ENCODE results near the gene ERO1A. TPM values are rescaled to one million over a fixed set of nuclear protein-coding genes. Genes with fewer than 3 reads are reported as not detected.

ERO1A gene
- total and polyA plus RNA-seq, 4 donors = 16.5 to 42.3 (median 20.0) TPM

DNA sequence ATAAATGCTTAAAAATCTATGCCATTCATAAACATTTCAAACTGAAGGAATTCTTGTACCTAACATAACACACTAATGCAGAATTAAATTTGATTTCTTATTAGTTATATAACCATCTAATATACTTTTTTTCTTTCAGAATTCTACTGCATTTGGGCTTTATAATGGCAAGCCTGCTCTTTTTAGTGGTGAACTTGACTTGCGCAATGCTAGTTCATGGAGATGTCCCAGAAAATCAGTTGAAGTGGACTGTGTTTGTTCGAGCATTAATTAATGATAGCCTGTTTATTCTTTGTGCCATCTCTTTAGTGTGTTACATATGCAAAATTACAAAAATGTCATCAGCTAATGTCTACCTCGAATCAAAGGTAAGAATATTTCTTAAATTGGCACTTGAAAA lies 95.4 kb downstream of the ERO1A start:
- no peak for DNase-seq (ENCODE audit: low spot score)
- no peak for TF ChIP-seq RAD21 (IDR thresholded peaks at IDR 0.05)
- TF ChIP-seq GABPA (IDR thresholded peaks at IDR 0.05 in 1 of 2, conservative IDR thresholded peaks at IDR 0.05 in 1 of 2) = no peak
- TF ChIP-seq, protein P1, sequence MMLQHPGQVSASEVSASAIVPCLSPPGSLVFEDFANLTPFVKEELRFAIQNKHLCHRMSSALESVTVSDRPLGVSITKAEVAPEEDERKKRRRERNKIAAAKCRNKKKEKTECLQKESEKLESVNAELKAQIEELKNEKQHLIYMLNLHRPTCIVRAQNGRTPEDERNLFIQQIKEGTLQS (IDR thresholded peaks at IDR 0.05) = no peak
- TF ChIP-seq RXRA (IDR thresholded peaks at IDR 0.05) = no peak
- no peak for TF ChIP-seq TAF1 (conservative IDR thresholded peaks at IDR 0.05)
- no peak for TF ChIP-seq JUND (IDR thresholded peaks at IDR 0.05)
- Histone ChIP-seq H3K27me3 (ENCODE audit: control insufficient read depth in 4 of 4, insufficient read depth in 4 of 4, low read length in 3 of 4) (no peaks in the 10 kb centered on the region), H3K4me3 (ENCODE audit: low read depth in 1 of 3, low read length in 3 of 3) (no peak overlapping the region), H3K9ac (ENCODE audit: low read depth in 1 of 2, low read length in 2 of 2) (no peak overlapping the region), H3K9me3 (ENCODE audit: control insufficient read depth in 4 of 4, low read length in 3 of 4) (peaks cover 0 to 3% (median 2%) of the 10 kb centered on the region in 4 donors), H3K27ac (ENCODE audit: low read depth in 1 of 2, low read length in 2 of 2) (no peak overlapping the region), H3K4me1 (ENCODE audit: control insufficient read depth in 4 of 4, insufficient read depth in 4 of 4, low read length in 3 of 4) (no peaks in the 10 kb centered on the region), H3K36me3 (ENCODE audit: control insufficient read depth in 4 of 4, insufficient read depth in 3 of 4, low read depth in 1 of 4, low read length in 3 of 4) (no peaks in the 10 kb centered on the region)
- 81% methylated on average over 3 of the region's 3 CpGs for WGBS

GRCh38 chr14:52598568-52598967 lies 96.8 kb downstream of the ERO1A start:
- H3K27me3 ChIP-seq (ENCODE audit: control insufficient read depth in 4 of 4, insufficient read depth in 4 of 4, low read length in 3 of 4) = no peaks in the 10 kb centered on the region
- 96% methylated on average over 1 of the region's 1 CpG for WGBS

More at GRCh38 chr14:52598568-52598967, 96.8 kb downstream of the ERO1A start:
- H3K9ac ChIP-seq (ENCODE audit: low read depth in 1 of 2, low read length in 2 of 2) = no peak overlapping the region
- no peak for DNase-seq (ENCODE audit: low spot score)
- H3K4me1 ChIP-seq (ENCODE audit: control insufficient read depth in 4 of 4, insufficient read depth in 4 of 4, low read length in 3 of 4) = no peaks in the 10 kb centered on the region
- TF ChIP-seq FOXA2 (IDR thresholded peaks at IDR 0.05) = no peak
- no peak for TF ChIP-seq YY1 (IDR thresholded peaks at IDR 0.05)
- no peak for TF ChIP-seq RXRA (IDR thresholded peaks at IDR 0.05)
- TF ChIP-seq TAF1 (conservative IDR thresholded peaks at IDR 0.05) = no peak
- TF ChIP-seq GABPA (IDR thresholded peaks at IDR 0.05 in 1 of 2, conservative IDR thresholded peaks at IDR 0.05 in 1 of 2) = no peak
- TF ChIP-seq SP1 (IDR thresholded peaks at IDR 0.05) = no peak
- TF ChIP-seq CTCF (IDR thresholded peaks at IDR 0.05; ENCODE audit: low read depth, low read length, missing input control) = no peak
- no peak for TF ChIP-seq HNF4A (conservative IDR thresholded peaks at IDR 0.05)
- no peak for TF ChIP-seq FOXA1 (IDR thresholded peaks at IDR 0.05)
- TF ChIP-seq JUND (IDR thresholded peaks at IDR 0.05) = no peak
- no peak for TF ChIP-seq REST (IDR thresholded peaks at IDR 0.05)
- TF ChIP-seq, protein P1 (IDR thresholded peaks at IDR 0.05) = no peak
- TF ChIP-seq EGR1 (IDR thresholded peaks at IDR 0.05; ENCODE audit: low read depth in 2 of 2) = no peak
- TF ChIP-seq RAD21 (IDR thresholded peaks at IDR 0.05) = no peak
- TF ChIP-seq HNF4G (IDR thresholded peaks at IDR 0.05) = no peak
- TF ChIP-seq, protein P2, sequence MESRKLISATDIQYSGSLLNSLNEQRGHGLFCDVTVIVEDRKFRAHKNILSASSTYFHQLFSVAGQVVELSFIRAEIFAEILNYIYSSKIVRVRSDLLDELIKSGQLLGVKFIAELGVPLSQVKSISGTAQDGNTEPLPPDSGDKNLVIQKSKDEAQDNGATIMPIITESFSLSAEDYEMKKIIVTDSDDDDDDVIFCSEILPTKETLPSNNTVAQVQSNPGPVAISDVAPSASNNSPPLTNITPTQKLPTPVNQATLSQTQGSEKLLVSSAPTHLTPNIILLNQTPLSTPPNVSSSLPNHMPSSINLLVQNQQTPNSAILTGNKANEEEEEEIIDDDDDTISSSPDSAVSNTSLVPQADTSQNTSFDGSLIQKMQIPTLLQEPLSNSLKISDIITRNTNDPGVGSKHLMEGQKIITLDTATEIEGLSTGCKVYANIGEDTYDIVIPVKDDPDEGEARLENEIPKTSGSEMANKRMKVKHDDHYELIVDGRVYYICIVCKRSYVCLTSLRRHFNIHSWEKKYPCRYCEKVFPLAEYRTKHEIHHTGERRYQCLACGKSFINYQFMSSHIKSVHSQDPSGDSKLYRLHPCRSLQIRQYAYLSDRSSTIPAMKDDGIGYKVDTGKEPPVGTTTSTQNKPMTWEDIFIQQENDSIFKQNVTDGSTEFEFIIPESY (IDR thresholded peaks at IDR 0.05) = no peak
- no peak for TF ChIP-seq MAX (IDR thresholded peaks at IDR 0.05)
- no peak for TF ChIP-seq NR2F2 (IDR thresholded peaks at IDR 0.05)
- no peak overlapping the region for H3K4me3 ChIP-seq (ENCODE audit: low read depth in 1 of 3, low read length in 3 of 3)
- H3K9me3 ChIP-seq (ENCODE audit: control insufficient read depth in 4 of 4, low read length in 3 of 4) = no peaks in the 10 kb centered on the region
- no peaks in the 10 kb centered on the region for H3K36me3 ChIP-seq (ENCODE audit: control insufficient read depth in 4 of 4, insufficient read depth in 3 of 4, low read depth in 1 of 4, low read length in 3 of 4)
- H3K27ac ChIP-seq (ENCODE audit: low read depth in 1 of 2, low read length in 2 of 2) = no peak overlapping the region

Measured in liver (tissue), 9 donors.